CD4-positive, alpha-beta T cell treated with Interleukin-15 for 1 hour (primary cell): ENCODE measurements around the gene TMTC2.

Source experiments
- DNase-seq: peaks from one replicate; pipeline ENCODE4 v3.0.0-alpha.2; 2020

Gene TMTC2

GRCh38 chr12:82855872-82856271, 169.2 kb downstream of the TMTC2 start:
- no peak for DNase-seq

- no peak for DNase-seq
These were observed 170.6 kb downstream of the TMTC2 start for GRCh38 chr12:82857276-82857675.

- DNase-seq: no peak
These were observed 171.3 kb downstream of the TMTC2 start for GRCh38 chr12:82857911-82858533.

DNA sequence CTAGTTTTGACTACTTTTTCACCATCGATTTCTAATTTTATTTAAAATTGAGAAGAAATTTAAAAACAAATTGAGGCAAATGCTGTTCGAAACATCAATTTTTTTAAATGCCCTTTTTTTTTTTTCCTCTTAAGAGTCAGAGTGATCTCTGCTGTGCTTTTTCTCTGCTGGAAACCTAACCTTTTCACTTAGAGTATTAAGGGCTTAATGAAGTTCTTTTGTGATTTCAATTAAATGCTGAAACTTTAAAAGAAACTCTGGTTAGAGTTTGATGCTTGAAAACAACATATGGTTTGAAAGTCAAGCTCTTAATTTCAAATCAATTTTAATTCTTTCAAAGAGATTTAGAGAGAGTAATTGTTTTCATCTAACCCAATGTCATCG, 171.8 kb downstream of the TMTC2 start:
- DNase-seq: no peak

DNA sequence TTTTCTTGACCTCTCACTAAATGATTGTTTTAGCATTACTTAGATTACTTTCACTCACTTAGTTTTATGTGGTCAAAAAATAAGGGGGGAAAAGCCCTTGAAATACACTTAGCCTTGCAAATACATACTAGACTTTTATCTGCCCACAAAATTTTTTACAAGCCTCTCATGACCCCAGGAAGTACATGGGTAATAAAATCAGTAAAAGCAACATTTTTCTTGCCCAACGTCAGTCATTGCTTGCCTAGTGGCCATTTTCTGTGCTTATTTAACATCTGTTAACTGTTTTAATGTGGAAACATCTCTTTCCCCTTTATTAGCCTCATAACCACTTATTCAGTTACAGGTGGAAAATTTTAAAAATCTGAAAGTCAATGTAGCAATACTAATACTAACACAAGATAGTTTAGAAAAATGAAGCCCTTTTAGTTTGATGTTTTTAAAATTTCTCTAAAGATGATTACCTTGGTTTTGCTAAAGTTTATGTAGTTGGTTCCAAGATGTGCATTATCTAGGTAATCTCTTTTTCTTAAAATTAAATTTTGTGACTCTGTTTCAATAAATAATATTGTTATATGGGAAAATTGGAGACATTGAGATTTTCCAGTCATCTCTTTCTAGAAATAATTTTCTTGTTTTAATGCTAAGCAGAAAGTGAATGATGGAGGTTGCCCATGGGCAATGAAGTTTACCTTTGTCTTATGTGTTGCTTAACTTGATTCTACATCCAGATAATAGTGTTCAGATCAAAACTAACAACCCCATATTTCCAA, 175.5 kb downstream of the TMTC2 start:
- DNase-seq: no peak

DNA sequence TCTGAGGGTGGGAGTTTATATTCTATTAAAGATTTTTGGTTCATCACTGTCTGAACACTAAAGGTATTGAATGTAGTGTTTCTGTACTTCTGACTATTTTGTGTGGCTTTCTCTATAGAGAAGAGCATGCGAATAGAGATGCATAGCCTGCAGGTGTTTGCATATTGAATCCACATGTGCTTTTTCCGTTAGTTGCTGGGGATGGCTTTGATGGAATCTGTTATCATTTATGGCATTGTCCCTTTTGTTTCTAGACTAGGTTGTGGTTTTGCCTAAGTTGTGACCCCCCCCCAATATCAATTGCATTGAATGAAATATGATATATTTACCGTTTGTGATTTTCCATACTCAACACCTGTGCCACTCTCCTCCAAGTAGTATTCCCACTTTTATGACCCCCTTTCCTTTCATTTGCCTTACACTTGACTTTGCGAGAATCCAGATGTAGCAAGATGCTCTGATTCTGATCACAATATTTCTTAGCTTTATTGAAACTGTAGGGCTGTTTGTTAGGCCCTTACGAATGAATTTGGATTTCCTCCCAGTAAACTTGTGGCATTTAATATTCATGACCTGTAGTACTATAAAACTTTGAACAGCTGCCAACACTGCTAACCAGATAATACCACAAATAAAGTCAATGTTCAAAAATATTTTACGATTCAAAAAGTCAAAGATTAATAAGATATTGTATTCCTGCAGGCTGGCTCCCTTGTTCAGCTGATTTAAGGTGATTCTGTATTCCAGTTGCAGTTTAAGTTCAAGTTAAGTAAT, 176.4 kb downstream of the TMTC2 start:
- DNase-seq: no peak

DNA sequence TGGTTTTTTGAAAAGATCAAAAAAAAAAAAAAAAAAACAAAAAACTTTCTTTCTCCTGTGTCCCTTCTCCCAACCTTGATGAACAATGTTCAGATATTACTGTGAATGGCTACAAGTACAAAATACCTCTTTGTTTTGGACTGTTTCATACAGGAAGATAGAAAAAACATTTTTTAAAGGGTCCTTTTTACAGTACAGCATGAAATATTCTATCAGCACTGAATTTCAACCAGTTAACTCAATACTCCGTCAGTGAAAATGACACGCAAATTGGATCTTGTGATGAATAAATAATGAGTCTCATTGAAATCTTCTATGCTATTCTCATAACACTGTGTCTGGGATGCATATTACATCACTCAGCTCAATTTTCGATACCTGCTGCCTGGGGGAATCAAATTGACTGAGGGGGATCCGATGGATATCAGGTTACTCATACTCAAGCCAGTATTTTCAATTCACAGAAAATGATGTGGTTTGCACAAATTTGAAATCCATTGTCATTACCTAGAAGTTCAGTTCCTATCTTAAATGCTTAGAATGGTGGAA, 179.6 kb downstream of the TMTC2 start:
- no peak for DNase-seq

DNA sequence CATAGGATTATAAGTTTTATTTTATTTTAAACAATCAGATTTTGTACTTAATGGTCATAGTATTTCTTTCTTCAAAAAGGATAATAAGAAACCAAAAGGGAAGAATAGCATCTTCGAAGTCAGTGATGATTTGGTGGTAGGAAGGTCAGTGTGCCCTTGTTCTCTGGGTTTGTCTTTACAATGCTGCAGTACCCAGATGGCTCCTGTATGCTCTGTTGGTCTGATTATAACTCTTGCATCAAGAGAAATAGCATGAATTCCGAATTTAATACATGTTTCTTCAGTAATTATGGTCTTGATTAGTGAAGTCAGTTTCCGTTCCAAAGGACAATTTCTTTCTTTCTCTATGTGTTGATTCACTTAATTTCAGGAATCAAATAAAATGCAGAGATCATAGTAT, 180.2 kb downstream of the TMTC2 start:
- no peak for DNase-seq

GRCh38 chr12:82867762-82868500, 181.2 kb downstream of the TMTC2 start:
- DNase-seq: no peak

DNA sequence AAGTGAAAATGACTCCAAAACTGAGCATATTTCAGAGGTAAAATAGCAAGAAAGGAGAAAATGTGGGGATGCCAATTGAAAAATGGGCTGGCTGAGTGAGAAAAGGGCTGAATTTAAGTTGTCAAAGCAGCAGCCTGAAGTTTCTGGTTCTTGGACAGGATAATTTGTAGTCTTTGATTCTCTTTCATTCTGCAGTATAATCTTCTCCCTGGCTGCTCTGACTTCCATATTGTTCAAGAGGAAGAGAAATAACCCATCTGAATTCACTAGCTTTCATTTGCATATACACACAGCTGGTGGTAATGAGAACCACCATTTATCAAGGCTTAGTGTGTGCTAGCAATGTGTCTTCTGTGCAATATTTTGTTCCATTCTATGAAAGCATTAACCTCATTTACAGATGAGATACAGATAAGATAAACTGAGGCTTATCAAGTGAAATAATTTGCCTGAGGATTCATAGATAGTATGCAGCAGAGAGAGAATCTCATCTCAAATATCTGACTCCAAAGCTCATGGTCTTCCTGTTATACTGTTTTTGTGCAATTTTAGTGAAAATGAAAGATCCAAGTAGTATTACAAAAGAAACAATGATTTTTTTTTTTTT, 184.2 kb downstream of the TMTC2 start:
- no peak for DNase-seq

GRCh38 chr12:82872088-82872487, 185.4 kb downstream of the TMTC2 start:
- DNase-seq: no peak

GRCh38 chr12:82873309-82873708, 186.6 kb downstream of the TMTC2 start:
- DNase-seq: no peak

DNA sequence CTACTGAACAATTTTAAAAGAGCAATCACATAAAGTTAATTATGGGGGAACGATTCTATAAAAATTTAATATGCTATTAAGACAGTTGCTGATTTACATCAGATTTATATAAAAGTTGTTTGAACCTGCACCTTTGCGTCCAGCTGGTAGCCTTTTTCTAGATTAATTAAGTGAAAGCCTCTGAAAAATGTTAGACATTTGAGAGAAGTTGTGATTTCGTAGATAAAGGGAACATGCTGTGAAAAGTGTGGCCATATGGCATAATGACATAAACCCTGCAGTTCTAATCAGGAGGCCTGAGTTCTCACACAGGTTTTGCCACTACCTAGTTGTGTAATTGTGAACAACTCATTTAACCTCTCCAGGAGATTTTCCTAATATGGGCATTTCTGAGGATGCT, 187.2 kb downstream of the TMTC2 start:
- no peak for DNase-seq

DNA sequence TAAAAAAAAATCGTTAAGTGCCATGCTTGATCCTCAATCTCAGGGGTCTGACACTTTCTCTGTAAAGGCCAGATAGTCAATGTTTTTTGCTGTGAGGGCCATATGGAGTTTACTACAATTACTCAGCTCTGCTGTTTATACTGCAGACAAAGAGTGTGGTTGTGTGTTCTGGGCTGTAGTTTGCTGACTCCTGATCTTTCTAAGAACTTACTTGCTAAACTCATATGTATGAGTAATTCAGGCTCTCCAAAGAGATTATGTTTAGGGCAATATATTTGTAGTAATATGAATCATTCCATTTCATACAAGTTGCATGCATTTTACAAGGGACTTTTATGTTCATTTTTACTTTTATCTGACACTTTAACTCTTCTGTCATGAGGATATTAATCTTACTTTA, 188.2 kb downstream of the TMTC2 start:
- DNase-seq: no peak

- DNase-seq: no peak
These were observed 189.4 kb downstream of the TMTC2 start for GRCh38 chr12:82876075-82876474.

DNA sequence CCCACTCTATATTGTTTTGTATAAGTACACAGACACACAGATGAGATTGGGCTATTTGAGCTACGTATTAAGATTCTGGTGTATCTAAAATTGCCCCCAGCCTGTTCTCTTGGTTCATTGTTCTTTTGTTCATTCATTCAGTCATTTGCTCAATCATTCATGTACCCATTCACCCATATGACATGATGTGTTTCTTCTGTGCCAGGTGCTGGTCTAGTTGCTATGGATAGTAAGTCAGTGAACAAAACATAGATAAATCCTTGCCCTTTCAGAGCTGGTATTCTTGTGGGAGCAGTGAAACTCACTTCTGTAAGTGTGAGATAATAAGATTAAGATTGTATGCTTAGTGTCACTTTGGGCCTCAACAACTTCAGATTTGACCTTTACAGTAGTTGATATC, 191.3 kb downstream of the TMTC2 start:
- no peak for DNase-seq

DNA sequence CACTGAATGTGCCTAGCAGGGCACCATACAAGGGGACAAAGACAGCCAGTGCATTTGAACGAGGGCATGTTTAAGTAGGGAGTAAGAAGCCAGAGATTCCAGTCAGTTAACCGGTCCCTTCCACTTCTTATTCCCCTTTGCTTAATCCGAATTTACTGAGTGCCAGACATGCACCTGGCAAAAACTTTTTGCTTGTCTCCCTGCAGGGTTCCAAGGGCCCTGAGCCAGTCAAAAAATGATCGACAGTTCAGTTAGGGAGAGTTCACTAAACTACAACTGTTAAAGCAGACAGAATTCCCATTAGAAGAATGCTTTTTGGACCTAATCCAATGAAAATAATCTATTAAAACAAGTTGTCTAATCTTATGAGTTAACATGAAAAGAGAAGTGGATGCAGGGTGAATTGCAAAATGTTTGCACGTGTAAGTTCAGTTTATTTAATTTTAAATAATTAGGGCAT, 193.8 kb downstream of the TMTC2 start:
- no peak for DNase-seq

- DNase-seq: no peak
These were observed 197.0 kb downstream of the TMTC2 start for GRCh38 chr12:82883394-82884355.

GRCh38 chr12:82886671-82887340, 200.1 kb downstream of the TMTC2 start:
- no peak for DNase-seq

DNA sequence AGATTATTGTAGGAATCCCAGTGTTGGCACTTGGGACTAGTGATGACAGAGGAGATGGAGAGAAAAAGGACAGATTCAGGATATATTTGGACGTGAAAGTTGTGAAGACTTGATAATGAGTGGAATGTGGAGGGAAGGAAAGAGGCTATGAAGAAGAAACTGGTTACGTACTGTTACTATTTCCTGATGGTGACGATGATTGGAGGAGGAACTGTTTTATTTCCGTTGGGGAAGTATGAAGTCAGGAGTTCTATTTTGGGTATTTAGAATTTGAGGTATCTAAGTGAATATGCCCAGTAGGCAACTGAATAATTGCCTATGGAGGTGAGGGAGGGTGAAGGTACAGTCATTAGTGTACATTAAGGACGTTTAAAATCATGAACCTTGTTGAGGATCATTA, 207.2 kb downstream of the TMTC2 start:
- DNase-seq: no peak

GRCh38 chr12:82896277-82896676, 209.6 kb downstream of the TMTC2 start:
- no peak for DNase-seq
